ENCODE measurements around the gene BSND. TPM values are rescaled to one million over a fixed set of nuclear protein-coding genes. Genes with fewer than 3 reads are reported as not detected.

BSND gene
- total RNA-seq, 1 experiment from 2014 or later, result not detected

- BruUV-seq (replicated peaks), result no TSS peak
- no peaks in the 10 kb centered on the region for H3K9me2 ChIP-seq (replicated peaks; ENCODE audit: low read length)
- H2AFZ ChIP-seq (ENCODE audit: low read length), result no peak overlapping the region
- H3K4me2 ChIP-seq (ENCODE audit: low read length), result no peak overlapping the region
- DNase-seq, result no peak
- ChIA-PET POLR2A (ENCODE audit: unreplicated experiment) (no interaction called here), CTCF (no interaction called here)
- no peak overlapping the region for H3K9ac ChIP-seq (ENCODE audit: low read length)
- TF ChIP-seq EZH2phosphoT487 (IDR thresholded peaks at IDR 0.05; ENCODE audit: borderline replicate concordance, low read length), result no peak
- no peak for TF ChIP-seq CTCF (conservative IDR thresholded peaks at IDR 0.05; ENCODE audit: low read depth, low read length)
- TF ChIP-seq EZH2 (IDR thresholded peaks at IDR 0.05; ENCODE audit: low read length, unreplicated experiment), result no peak
- no peak overlapping the region for H3K27ac ChIP-seq (ENCODE audit: low read length)
- H3F3A ChIP-seq (ENCODE audit: low read length, unreplicated experiment), result peaks cover 5% of the 10 kb centered on the region
- H3K27me3 ChIP-seq (ENCODE audit: low read length), result no peaks in the 10 kb centered on the region
- H3K4me1 ChIP-seq (ENCODE audit: insufficient read depth, low read length), result peaks cover 39% of the 10 kb centered on the region
- H3K36me3 ChIP-seq (ENCODE audit: low read depth, low read length), result no peaks in the 10 kb centered on the region
- no peaks in the 10 kb centered on the region for H3K79me2 ChIP-seq (ENCODE audit: low read length)
- H3K9me3 ChIP-seq (ENCODE audit: low read length), result no peaks in the 10 kb centered on the region
- no peaks in the 10 kb centered on the region for H4K20me1 ChIP-seq (ENCODE audit: low read length)
- no peak for ATAC-seq
- intact Hi-C loops (cut with micrococcal nuclease), result no loop called here
- no peak overlapping the region for H3K4me3 ChIP-seq (ENCODE audit: low read length)
Observed at GRCh38 chr1:54975356-54976108, 23.2 kb upstream of the BSND start.

GRCh38 chr1:54976747-54977146 lies 22.0 kb upstream of the BSND start:
- ChIA-PET POLR2A (ENCODE audit: unreplicated experiment) (no interaction called here), CTCF (no interaction called here)
- Histone ChIP-seq H3K79me2 (ENCODE audit: low read length) (no peaks in the 10 kb centered on the region), H3K4me3 (ENCODE audit: low read length) (no peak overlapping the region), H3K27ac (ENCODE audit: low read length) (no peak overlapping the region), H3K9ac (ENCODE audit: low read length) (no peak overlapping the region), H3K9me3 (ENCODE audit: low read length) (no peaks in the 10 kb centered on the region), H3K4me1 (ENCODE audit: insufficient read depth, low read length) (peaks cover 28% of the 10 kb centered on the region), H3K4me2 (ENCODE audit: low read length) (no peak overlapping the region), H4K20me1 (ENCODE audit: low read length) (no peaks in the 10 kb centered on the region), H3K36me3 (ENCODE audit: low read depth, low read length) (no peaks in the 10 kb centered on the region), H3F3A (ENCODE audit: low read length, unreplicated experiment) (peaks cover 5% of the 10 kb centered on the region), H3K9me2 (replicated peaks; ENCODE audit: low read length) (no peaks in the 10 kb centered on the region), H3K27me3 (ENCODE audit: low read length) (no peaks in the 10 kb centered on the region), H2AFZ (ENCODE audit: low read length) (no peak overlapping the region)
- DNase-seq (no peak), ATAC-seq (no peak)
- TF ChIP-seq EZH2phosphoT487 (IDR thresholded peaks at IDR 0.05; ENCODE audit: borderline replicate concordance, low read length) (no peak), EZH2 (IDR thresholded peaks at IDR 0.05; ENCODE audit: low read length, unreplicated experiment) (no peak), CTCF (conservative IDR thresholded peaks at IDR 0.05; ENCODE audit: low read depth, low read length) (no peak)
- intact Hi-C loops (cut with micrococcal nuclease), result no loop called here
- no TSS peak for BruUV-seq (replicated peaks)

GRCh38 chr1:54977533-54978297 lies 21.0 kb upstream of the BSND start:
- H3K9me3 ChIP-seq (ENCODE audit: low read length), result no peaks in the 10 kb centered on the region
- POLR2A ChIA-PET (ENCODE audit: unreplicated experiment), result no interaction called here
- H3K79me2 ChIP-seq (ENCODE audit: low read length), result no peaks in the 10 kb centered on the region
- H3K36me3 ChIP-seq (ENCODE audit: low read depth, low read length), result no peaks in the 10 kb centered on the region
- no peaks in the 10 kb centered on the region for H3K27me3 ChIP-seq (ENCODE audit: low read length)
- peaks cover 21% of the 10 kb centered on the region for H3K4me1 ChIP-seq (ENCODE audit: insufficient read depth, low read length)
- H3K27ac ChIP-seq (ENCODE audit: low read length), result no peak overlapping the region
- no peak overlapping the region for H3K9ac ChIP-seq (ENCODE audit: low read length)
- DNase-seq, result peak; percentile 23
- H3K9me2 ChIP-seq (replicated peaks; ENCODE audit: low read length), result no peaks in the 10 kb centered on the region
- TF ChIP-seq EZH2phosphoT487 (IDR thresholded peaks at IDR 0.05; ENCODE audit: borderline replicate concordance, low read length) (no peak), CTCF (conservative IDR thresholded peaks at IDR 0.05; ENCODE audit: low read depth, low read length) (no peak), EZH2 (IDR thresholded peaks at IDR 0.05; ENCODE audit: low read length, unreplicated experiment) (no peak)
- no peak overlapping the region for H3K4me3 ChIP-seq (ENCODE audit: low read length)
- no peak for ATAC-seq
- no peak overlapping the region for H3K4me2 ChIP-seq (ENCODE audit: low read length)
- CTCF ChIA-PET, result no interaction called here
- no TSS peak for BruUV-seq (replicated peaks)
- H3F3A ChIP-seq (ENCODE audit: low read length, unreplicated experiment), result peaks cover 5% of the 10 kb centered on the region
- no peaks in the 10 kb centered on the region for H4K20me1 ChIP-seq (ENCODE audit: low read length)
- no peak overlapping the region for H2AFZ ChIP-seq (ENCODE audit: low read length)
- intact Hi-C loops (cut with micrococcal nuclease), result no loop called here

Data from PC-3 (cell line).